Activated naive CD8-positive, alpha-beta T cell treated with anti-CD3 and anti-CD28 coated beads, Interleukin-2, amount 50 U/mL, for 24 hours (primary cell): ENCODE results near the gene TRIL.

ENCODE experiments used
- ATAC-seq: fragments of 150-1000 bp; cut with Tn5 transposase; one replicate; pipeline ENCODE4 v1.10.0; 2021
- DNase-seq: peaks from one replicate; pipeline ENCODE4 v3.0.0; 2021
- H3K27ac Mint-ChIP-seq: one replicate; pipeline ENCODE4 v1.8.0; 2021; ENCODE audit warnings: mild to moderate bottlenecking, mixed read lengths
- H3K27me3 Mint-ChIP-seq: one replicate; pipeline ENCODE4 v1.8.0; 2021; ENCODE audit warnings: mixed read lengths
- H3K36me3 Mint-ChIP-seq: one replicate; pipeline ENCODE4 v1.8.0; 2021; ENCODE audit warnings: low read depth, mixed read lengths
- H3K4me1 Mint-ChIP-seq: one replicate; pipeline ENCODE4 v1.8.0; 2021; ENCODE audit warnings: mixed read lengths
- H3K4me3 Mint-ChIP-seq: one replicate; pipeline ENCODE4 v1.8.0; 2021; ENCODE audit warnings: mild to moderate bottlenecking, moderate library complexity, mixed read lengths
- H3K9me3 Mint-ChIP-seq: one replicate; pipeline ENCODE4 v1.8.0; 2021; ENCODE audit warnings: mixed read lengths

TRIL gene, protein sequence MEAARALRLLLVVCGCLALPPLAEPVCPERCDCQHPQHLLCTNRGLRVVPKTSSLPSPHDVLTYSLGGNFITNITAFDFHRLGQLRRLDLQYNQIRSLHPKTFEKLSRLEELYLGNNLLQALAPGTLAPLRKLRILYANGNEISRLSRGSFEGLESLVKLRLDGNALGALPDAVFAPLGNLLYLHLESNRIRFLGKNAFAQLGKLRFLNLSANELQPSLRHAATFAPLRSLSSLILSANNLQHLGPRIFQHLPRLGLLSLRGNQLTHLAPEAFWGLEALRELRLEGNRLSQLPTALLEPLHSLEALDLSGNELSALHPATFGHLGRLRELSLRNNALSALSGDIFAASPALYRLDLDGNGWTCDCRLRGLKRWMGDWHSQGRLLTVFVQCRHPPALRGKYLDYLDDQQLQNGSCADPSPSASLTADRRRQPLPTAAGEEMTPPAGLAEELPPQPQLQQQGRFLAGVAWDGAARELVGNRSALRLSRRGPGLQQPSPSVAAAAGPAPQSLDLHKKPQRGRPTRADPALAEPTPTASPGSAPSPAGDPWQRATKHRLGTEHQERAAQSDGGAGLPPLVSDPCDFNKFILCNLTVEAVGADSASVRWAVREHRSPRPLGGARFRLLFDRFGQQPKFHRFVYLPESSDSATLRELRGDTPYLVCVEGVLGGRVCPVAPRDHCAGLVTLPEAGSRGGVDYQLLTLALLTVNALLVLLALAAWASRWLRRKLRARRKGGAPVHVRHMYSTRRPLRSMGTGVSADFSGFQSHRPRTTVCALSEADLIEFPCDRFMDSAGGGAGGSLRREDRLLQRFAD

DNA sequence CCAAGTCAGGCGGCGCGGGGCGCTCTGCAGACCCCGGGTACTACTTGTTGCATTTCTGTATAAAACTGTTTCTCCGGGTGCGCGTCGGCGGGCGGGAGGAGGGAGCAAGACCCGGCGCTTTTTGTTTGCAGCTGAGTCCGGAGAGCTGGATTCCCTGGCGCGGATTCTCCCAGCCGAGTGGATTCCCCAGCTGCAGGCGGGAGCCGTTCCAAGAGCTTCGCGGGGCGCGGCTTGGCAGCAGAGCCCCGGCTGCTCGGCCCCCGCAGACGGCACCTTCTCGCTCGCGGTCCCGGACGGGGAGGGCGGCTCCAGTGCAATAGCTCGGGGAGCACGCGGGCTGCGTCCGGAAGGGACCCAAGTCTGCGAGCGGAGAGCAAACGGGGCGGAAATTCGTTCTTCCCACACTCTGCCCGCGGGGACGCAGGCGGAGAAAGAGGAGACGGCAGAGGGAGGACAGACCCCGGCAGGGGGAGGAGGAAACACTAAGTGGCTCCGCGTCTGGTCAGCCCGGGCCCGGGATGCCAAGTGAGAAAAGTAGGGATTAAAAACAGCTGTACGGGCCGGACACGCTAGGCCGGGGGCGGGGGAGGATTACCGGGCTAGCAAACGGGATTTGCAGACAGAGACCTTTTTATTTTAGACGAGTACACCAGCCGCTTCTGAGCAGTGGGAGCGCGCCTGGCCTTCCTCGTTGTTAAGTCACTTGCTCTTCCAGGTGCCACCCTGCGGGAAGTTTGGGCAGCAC, at the start of gene TRIL:
Gene TRIL, minus strand, starts transcription at position 96 of the 745 bp plus-strand sequence. CDS start 284 bp downstream, outside the sequence.
- ATAC-seq (no peak), DNase-seq (peak; percentile 5)
- Mint-ChIP-seq H3K27ac (no peak within 1 kb of the TSS), H3K27me3 (peaks cover 47% of the 10 kb centered on the region), H3K4me3 (no peak within 1 kb of the TSS), H3K4me1 (peaks cover 5% of the 10 kb centered on the region), H3K36me3 (no peaks in the 10 kb centered on the region), H3K9me3 (no peaks in the 10 kb centered on the region)

DNA sequence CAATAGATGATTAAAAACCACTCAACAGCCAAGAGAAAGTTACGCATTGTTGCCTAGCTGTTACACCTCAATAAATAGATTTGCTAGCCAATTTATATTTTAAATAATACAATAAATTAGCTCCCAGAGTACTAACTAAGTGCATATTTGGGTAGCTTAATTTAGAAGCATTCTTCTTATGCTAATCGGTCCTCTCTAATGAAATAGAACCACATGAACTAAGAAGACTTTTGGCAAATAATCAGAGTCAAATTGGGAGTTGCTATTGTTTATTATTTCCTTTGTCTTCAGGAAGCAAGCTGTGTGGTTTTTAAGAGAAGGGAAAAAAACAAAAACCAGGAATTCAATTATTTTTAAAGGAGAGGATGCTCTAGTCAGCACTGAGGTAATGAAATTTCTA, 49.0 kb upstream of the TRIL start:
- DNase-seq (no peak), ATAC-seq (no peak)
- peaks cover 2% of the 10 kb centered on the region for H3K27me3 Mint-ChIP-seq
- H3K4me3 Mint-ChIP-seq = no peak overlapping the region
- no peaks in the 10 kb centered on the region for H3K36me3 Mint-ChIP-seq
- no peaks in the 10 kb centered on the region for H3K4me1 Mint-ChIP-seq
- peaks cover 4% of the 10 kb centered on the region for H3K9me3 Mint-ChIP-seq
- H3K27ac Mint-ChIP-seq = no peak overlapping the region

DNA sequence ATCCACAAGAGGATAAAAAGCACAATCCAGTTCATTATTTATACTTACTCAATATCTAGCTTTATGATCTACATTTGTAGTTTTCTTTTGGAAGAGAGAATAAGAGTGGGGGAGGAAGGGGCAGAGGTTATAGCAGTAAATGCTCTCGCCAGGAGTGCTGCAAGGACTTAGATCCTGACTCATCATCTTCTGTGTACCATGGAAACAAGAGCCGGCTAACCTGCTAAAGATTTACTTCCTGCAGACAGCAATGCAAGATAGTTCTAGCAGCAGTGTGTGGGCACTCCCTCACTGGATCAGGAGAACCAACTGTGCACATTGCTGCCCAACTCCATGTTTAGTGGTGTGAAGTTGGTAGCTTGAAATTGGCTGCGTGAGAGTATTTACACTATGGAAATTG, 47.7 kb upstream of the TRIL start:
- Mint-ChIP-seq H3K36me3 (no peaks in the 10 kb centered on the region), H3K4me1 (no peaks in the 10 kb centered on the region), H3K27me3 (peaks cover 5% of the 10 kb centered on the region), H3K27ac (no peak overlapping the region), H3K4me3 (no peak overlapping the region), H3K9me3 (peaks cover 4% of the 10 kb centered on the region)
- DNase-seq (no peak), ATAC-seq (no peak)

DNA sequence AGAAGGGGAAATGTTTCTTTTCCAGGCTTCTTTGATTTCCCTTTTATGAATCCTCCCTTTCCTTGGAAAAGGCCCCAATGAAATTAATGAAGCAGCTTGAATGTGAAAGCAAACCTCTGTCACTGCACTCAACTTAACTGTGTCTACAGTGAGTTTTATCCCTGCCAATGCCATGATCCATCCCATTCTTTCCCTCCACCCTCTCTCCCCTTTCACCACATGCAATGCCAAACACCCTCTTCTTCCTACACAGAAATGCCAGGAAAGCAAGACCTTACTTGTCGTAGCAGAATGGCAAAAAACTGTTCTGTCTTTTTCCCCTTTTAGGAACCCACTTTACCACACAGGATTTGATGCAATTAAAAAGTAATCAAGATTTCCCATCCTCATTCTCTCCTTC, 47.3 kb upstream of the TRIL start:
- Mint-ChIP-seq H3K27ac (no peak overlapping the region), H3K4me1 (no peaks in the 10 kb centered on the region), H3K9me3 (peaks cover 4% of the 10 kb centered on the region), H3K27me3 (peaks cover 5% of the 10 kb centered on the region), H3K4me3 (no peak overlapping the region), H3K36me3 (no peaks in the 10 kb centered on the region)
- DNase-seq (no peak), ATAC-seq (no peak)

DNA sequence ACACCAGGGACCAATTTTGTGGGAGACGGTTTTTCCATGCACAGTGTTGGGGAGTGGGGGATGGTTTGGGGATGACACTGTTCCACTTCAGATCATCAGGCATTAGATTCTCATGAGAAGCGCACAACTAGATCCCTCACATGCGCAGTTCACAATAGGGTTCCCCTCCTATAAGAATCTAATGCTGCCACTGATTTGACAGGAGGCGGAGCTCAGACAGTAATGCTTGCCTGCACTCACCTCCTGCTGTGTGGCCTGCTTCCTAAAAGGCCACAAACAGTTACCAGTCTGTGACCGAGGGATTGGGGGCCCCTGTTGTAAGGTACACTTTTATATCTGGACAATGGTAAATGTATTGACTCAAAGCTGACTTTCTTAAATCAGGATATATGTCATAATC, 45.6 kb upstream of the TRIL start:
- Mint-ChIP-seq H3K36me3 (no peaks in the 10 kb centered on the region), H3K4me1 (no peaks in the 10 kb centered on the region), H3K27ac (no peak overlapping the region), H3K27me3 (peaks cover 6% of the 10 kb centered on the region), H3K4me3 (no peak overlapping the region), H3K9me3 (peaks cover 4% of the 10 kb centered on the region)
- DNase-seq (no peak), ATAC-seq (no peak)

DNA sequence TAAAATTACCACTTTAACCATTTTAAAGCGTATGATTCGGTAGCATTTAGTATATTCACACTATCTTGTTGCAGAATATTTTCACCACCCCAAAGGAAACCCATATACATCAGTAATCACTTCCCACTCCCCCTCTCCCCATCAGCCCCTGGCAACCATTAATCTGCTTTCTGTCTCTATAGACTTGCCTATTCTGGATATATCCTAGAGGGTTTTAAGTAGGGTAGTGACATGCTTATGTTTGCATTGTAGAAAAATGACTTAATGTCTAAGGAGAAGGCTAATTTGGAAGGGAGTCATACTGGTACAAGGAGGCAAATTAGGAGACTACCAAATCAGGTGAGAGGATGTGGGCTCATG, 42.6 kb upstream of the TRIL start:
- H3K9me3 Mint-ChIP-seq = no peaks in the 10 kb centered on the region
- no peaks in the 10 kb centered on the region for H3K36me3 Mint-ChIP-seq
- ATAC-seq = no peak
- DNase-seq = no peak
- H3K27ac Mint-ChIP-seq = no peak overlapping the region
- H3K4me3 Mint-ChIP-seq = no peak overlapping the region
- H3K4me1 Mint-ChIP-seq = no peaks in the 10 kb centered on the region
- H3K27me3 Mint-ChIP-seq = peaks cover 6% of the 10 kb centered on the region

DNA sequence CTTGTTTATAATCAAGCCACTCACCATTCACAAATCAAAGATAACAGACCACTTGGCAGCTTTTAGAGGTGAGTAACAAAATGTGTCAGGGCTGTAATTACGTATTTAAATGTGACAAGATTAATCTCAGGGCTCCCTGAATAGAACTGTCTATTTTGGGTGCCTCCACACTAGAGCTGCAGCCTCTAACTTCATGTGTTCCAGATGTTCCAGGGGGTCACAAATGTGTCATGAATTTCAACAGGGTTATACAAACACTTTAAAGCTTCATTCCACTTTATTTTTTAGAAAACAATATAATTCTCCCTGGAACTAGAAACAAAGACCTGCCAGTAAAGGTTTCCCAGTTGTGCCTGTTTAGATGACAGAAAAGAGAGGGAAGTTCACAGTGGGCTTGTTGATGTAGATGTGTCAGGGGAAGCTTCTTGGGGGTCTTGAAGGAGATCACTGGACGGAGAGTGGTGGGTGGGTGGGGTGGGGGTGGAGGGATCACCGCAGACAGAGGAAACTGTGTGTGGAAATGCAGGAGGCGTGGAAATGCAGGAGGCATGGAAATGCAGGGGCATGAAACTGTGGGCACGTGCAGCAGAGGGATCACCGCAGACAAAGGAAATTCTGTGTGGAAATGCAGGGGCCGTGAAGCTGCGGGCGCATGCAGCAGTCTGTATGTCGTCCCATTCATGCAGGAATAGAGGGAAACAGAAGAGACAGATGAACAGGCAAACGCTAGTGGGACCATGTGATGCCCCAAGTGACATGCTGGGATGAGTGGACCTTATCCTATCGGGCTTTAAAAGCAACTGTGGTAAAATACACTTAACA, 42.0 kb upstream of the TRIL start:
- Mint-ChIP-seq H3K27ac (no peak overlapping the region), H3K36me3 (no peaks in the 10 kb centered on the region), H3K27me3 (peaks cover 6% of the 10 kb centered on the region), H3K4me1 (no peaks in the 10 kb centered on the region), H3K9me3 (no peaks in the 10 kb centered on the region), H3K4me3 (no peak overlapping the region)
- DNase-seq (no peak), ATAC-seq (no peak)

DNA sequence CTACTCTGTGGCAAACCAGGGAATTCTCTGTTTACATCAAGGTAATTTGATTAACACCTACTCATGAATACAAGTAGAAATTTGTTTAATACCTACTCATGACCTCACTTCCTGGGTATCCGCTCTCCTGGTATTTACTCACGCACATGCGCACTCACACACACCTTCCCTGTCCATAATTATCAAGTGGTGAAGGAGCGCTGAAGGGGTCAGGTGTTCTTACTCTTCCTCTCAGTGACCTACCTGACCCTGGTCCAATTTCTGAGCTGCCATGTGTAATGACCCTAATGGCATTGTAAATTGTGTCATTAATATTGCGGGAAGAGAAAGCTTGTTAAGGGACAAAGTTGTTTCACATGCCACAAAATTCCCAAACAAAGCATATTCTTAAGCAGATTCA, 41.3 kb upstream of the TRIL start:
- H3K9me3 Mint-ChIP-seq = no peaks in the 10 kb centered on the region
- no peaks in the 10 kb centered on the region for H3K36me3 Mint-ChIP-seq
- DNase-seq (no peak), ATAC-seq (no peak)
- H3K4me1 Mint-ChIP-seq = no peaks in the 10 kb centered on the region
- no peak overlapping the region for H3K27ac Mint-ChIP-seq
- H3K4me3 Mint-ChIP-seq = no peak overlapping the region
- peaks cover 6% of the 10 kb centered on the region for H3K27me3 Mint-ChIP-seq

DNA sequence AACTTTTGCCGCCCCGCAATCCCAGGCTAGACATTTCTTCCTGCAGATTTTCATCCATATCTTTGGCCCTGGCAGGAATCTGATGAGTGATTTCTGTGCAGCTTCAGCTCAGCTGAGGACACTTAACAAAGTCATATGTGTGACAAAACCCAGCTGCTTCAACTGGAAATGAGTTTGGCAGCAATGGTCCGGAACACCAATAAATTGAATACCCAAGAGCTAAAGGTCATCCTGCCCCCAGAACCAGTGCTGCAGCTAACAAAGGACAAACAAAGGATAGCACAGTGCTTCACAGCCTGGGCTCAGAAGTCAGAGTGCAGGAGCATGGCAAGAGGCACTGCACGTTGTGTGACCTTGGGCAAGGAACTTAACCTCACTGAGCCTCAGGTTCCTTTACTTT, 40.0 kb upstream of the TRIL start:
- H3K27me3 Mint-ChIP-seq = peaks cover 4% of the 10 kb centered on the region
- no peaks in the 10 kb centered on the region for H3K9me3 Mint-ChIP-seq
- no peak for ATAC-seq
- H3K4me1 Mint-ChIP-seq = no peaks in the 10 kb centered on the region
- no peak for DNase-seq
- H3K4me3 Mint-ChIP-seq = no peak overlapping the region
- H3K27ac Mint-ChIP-seq = no peak overlapping the region
- H3K36me3 Mint-ChIP-seq = no peaks in the 10 kb centered on the region

DNA sequence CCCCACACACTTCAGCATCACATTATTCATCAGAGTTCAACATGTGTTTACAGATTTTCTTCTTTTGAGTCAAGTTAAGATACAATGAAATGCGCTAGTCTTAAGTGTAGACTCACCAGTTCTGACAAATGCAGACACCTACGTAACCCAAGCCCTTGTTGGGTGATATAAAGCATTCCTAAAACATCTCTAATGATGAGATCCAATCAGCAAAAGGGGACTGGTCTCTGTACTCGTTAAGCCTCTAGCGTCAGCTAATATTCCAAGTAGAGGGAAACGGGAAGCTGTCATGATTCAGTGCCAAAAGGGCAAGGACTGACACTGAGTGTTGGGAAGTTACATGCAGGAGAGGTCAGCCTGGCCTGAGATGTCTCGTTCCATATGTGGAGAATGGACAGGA, 38.7 kb upstream of the TRIL start:
- no peaks in the 10 kb centered on the region for H3K9me3 Mint-ChIP-seq
- DNase-seq (no peak), ATAC-seq (no peak)
- H3K27ac Mint-ChIP-seq = no peak overlapping the region
- no peaks in the 10 kb centered on the region for H3K36me3 Mint-ChIP-seq
- peaks cover 8% of the 10 kb centered on the region for H3K27me3 Mint-ChIP-seq
- no peaks in the 10 kb centered on the region for H3K4me1 Mint-ChIP-seq
- no peak overlapping the region for H3K4me3 Mint-ChIP-seq

DNA sequence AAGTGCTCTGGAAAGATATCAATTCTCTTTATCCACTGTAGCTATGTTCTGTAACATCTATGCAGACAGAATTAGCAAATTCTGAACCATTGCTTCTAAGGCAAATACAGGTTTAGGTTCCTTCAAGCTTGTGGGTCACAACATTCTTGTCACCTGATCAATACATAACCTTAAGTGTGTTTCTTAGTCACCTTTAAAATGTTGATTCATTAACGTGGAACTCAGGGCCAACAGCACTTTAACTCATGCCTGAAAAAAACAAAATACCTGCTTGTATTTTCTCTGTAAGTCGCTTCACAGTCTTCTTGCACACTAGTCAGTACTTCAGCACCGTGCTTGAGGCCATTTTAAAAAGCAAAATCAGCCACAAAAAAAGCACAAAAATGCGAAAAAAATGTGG, 35.2 kb upstream of the TRIL start:
- ATAC-seq (no peak), DNase-seq (no peak)
- H3K4me3 Mint-ChIP-seq = no peak overlapping the region
- peaks cover 14% of the 10 kb centered on the region for H3K27me3 Mint-ChIP-seq
- H3K36me3 Mint-ChIP-seq = no peaks in the 10 kb centered on the region
- no peak overlapping the region for H3K27ac Mint-ChIP-seq
- H3K9me3 Mint-ChIP-seq = no peaks in the 10 kb centered on the region
- no peaks in the 10 kb centered on the region for H3K4me1 Mint-ChIP-seq

DNA sequence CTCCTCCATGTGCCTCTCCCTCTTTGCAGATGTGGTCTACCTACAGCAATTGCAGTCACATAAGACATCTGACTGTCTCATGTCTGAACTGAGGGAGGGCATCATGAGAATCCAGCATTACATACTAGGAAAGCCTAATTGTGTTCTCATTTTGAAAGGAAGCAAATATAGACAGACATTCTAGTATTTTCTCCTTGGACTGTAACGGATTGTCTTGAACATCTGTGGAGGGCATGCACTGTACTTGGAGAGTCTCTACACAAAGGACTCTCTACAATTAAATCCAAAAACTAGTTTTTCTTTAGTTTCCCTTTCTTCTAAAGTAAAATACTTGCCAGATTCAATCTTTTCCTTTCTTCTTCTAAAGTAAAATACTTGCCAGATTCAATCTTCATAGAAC, 34.7 kb upstream of the TRIL start:
- Mint-ChIP-seq H3K4me1 (no peaks in the 10 kb centered on the region), H3K27ac (no peak overlapping the region), H3K27me3 (peaks cover 14% of the 10 kb centered on the region), H3K9me3 (no peaks in the 10 kb centered on the region), H3K36me3 (no peaks in the 10 kb centered on the region), H3K4me3 (no peak overlapping the region)
- no peak for DNase-seq
- no peak for ATAC-seq

DNA sequence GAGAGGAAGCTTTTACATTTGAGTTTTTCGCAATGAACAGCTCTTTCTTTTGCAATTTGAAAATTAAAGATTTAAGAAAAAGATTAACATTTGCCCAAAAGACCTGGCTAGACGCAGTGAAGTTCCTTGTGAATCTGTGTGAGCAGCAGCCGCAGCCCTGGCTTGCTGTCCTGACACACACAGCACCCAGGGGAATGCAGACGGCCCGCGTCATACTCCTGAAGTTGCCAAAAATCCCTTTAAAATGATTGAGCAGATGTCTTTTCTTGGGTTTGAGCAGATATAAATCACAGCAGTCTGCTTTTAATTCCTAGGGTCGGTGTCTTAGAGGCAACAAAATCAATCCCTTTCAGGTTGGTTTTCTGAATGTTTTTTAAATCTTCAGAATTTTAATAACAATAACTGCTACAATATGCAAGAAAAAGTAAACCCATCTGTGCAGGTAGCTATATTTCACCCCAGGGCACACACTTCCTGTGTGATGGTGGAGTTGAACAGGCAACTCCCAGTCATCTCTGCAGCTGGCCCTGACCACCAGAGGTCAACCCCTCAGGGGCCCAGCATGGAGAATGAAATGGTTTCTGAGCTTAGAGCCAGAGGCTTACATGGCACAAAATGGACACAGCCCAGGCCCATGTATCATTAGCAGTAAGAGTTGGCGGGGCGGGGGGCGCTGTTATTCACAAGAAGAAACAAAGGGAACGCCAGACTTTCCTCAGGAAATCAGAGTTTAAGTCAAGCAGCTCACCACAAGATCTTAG, 32.2 kb upstream of the TRIL start:
- Mint-ChIP-seq H3K4me1 (no peaks in the 10 kb centered on the region), H3K36me3 (no peaks in the 10 kb centered on the region), H3K4me3 (no peak overlapping the region), H3K27me3 (peaks cover 14% of the 10 kb centered on the region), H3K9me3 (no peaks in the 10 kb centered on the region), H3K27ac (no peak overlapping the region)
- DNase-seq (no peak), ATAC-seq (no peak)
